ENCODE results near the gene CLCA2.

DNA sequence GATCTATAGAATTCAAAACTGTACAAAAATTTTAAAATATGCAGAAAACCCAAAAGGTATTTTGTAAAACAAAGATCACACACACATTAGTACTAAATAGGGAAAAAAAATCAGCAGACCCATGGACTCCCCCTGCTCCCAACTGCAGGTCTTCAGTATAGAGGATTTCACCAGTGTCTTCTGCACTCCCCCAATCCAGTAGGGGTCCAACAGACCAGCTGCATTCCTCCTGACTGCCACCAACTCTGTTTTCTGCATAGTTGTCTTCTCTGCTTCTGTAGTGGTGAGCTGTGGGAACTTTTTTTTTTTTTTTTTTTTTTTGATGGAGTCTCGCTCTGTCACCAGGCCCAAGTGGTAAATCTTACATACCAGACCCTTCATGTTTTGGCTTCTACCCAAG, 21.9 kb downstream of the CLCA2 start:
- TF ChIP-seq POLR2A (IDR thresholded peaks at IDR 0.05) = no peak
- TF ChIP-seq, protein P1, sequence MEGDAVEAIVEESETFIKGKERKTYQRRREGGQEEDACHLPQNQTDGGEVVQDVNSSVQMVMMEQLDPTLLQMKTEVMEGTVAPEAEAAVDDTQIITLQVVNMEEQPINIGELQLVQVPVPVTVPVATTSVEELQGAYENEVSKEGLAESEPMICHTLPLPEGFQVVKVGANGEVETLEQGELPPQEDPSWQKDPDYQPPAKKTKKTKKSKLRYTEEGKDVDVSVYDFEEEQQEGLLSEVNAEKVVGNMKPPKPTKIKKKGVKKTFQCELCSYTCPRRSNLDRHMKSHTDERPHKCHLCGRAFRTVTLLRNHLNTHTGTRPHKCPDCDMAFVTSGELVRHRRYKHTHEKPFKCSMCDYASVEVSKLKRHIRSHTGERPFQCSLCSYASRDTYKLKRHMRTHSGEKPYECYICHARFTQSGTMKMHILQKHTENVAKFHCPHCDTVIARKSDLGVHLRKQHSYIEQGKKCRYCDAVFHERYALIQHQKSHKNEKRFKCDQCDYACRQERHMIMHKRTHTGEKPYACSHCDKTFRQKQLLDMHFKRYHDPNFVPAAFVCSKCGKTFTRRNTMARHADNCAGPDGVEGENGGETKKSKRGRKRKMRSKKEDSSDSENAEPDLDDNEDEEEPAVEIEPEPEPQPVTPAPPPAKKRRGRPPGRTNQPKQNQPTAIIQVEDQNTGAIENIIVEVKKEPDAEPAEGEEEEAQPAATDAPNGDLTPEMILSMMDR (IDR thresholded peaks at IDR 0.05) = no peak

Data from esophagus squamous epithelium (tissue), 4 donors.